Measurements from ENCODE around the gene MYLK3. TPM values are rescaled to one million over a fixed set of nuclear protein-coding genes. Genes with fewer than 3 reads are reported as not detected.

The MYLK3 gene
- total and polyA plus RNA-seq, 7 donors = 1.4 to 41.1 (median 13.2) TPM

DNA sequence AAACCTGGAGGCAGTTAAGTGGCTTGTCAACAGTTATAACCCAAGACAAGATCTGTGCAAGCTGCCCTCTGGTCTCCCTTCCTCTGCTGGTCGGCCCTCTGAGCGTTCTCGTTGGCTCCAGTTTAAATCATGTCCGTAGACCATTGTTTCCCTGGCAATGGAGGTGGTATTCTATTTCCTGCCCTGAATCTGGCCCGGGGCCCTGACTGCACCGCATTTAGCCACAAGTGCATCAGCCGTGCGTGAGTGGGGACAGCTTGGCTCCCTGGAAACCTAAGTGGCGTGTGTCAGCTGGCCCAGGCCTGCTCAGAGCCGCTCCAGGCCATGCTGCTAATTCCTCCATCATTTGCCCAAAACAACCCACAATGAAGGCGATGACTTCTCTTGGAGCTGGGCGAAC, 15.0 kb upstream of the MYLK3 start:
- Histone ChIP-seq H3K27me3 (ENCODE audit: insufficient read depth in 3 of 3, low read length in 2 of 3) (no peaks in the 10 kb centered on the region), H3K4me1 (peaks cover 13% of the 10 kb centered on the region), H3K36me3 (ENCODE audit: insufficient read depth in 1 of 2, low read depth in 1 of 2) (no peaks in the 10 kb centered on the region), H3K27ac (peak overlapping the region; percentile 80), H3K9me3 (no peaks in the 10 kb centered on the region), H3K4me3 (peak overlapping the region; percentile 59)
- peak; percentile 60 to 86 for DNase-seq
- intact Hi-C loops (cut with DNase I) = no loop called here
- WGBS, 3 donors = 17 to 18% (median 18%) methylated on average over 12 of the region's 12 CpGs
- ATAC-seq = peak; percentile 88 to 93 (median 92)
- no peak for TF ChIP-seq CTCF (IDR thresholded peaks at IDR 0.05)

DNA sequence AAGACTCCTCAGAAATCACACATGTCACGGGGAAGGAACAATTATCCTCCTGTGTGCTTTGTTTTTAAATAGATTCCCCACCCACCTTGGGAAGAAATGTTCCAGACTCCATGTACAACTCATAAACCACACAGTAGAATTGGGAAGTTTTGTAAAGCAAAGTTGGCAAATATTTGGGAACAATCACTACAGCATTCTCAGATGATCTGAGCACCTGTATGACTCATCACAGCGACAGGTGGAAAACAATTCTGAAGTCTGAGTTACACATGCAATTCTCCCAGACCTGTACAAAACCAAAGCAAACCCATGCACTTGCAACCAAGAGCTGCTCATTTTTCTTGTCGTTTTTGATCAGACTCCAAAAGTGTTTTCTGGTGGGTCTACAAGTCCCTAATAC, 14.4 kb upstream of the MYLK3 start:
- H3K9me3 ChIP-seq = no peaks in the 10 kb centered on the region
- peak in 1 of 4 donors; percentile 2 for ATAC-seq
- intact Hi-C loops (cut with DNase I) = no loop called here
- H3K27me3 ChIP-seq (ENCODE audit: insufficient read depth in 3 of 3, low read length in 2 of 3) = no peaks in the 10 kb centered on the region
- DNase-seq = no peak
- H3K4me3 ChIP-seq = peak overlapping the region; percentile 59
- no peak for TF ChIP-seq CTCF (IDR thresholded peaks at IDR 0.05)
- 50 to 66% (median 60%) methylated on average over 3 of the region's 3 CpGs for whole genome bisulfite sequencing, 3 donors
- H3K36me3 ChIP-seq (ENCODE audit: insufficient read depth in 1 of 2, low read depth in 1 of 2) = no peaks in the 10 kb centered on the region
- peaks cover 16% of the 10 kb centered on the region for H3K4me1 ChIP-seq
- H3K27ac ChIP-seq = peak overlapping the region; percentile 80

GRCh38 chr16:46759309-46759708, 11.2 kb upstream of the MYLK3 start:
- peaks cover 28% of the 10 kb centered on the region for H3K4me1 ChIP-seq
- peak overlapping the region; percentile 41 for H3K4me3 ChIP-seq
- no peaks in the 10 kb centered on the region for H3K27me3 ChIP-seq (ENCODE audit: insufficient read depth in 3 of 3, low read length in 2 of 3)
- no peak for TF ChIP-seq CTCF (IDR thresholded peaks at IDR 0.05)
- H3K36me3 ChIP-seq (ENCODE audit: insufficient read depth in 1 of 2, low read depth in 1 of 2) = no peaks in the 10 kb centered on the region
- WGBS, 3 donors = 83 to 90% (median 87%) methylated on average over 5 of the region's 5 CpGs
- peak overlapping the region; percentile 67 for H3K27ac ChIP-seq
- no peak for DNase-seq
- intact Hi-C loops (cut with DNase I) = loop anchor here in 1 of 2 donors (5.0 kb wide), 1 partner anchor 43 kb away; no protein-coding TSS in a partner anchor
- H3K9me3 ChIP-seq = no peaks in the 10 kb centered on the region
- no peak for ATAC-seq

- H3K9me3 ChIP-seq = no peaks in the 10 kb centered on the region
- H3K36me3 ChIP-seq (ENCODE audit: insufficient read depth in 1 of 2, low read depth in 1 of 2) = no peaks in the 10 kb centered on the region
- TF ChIP-seq CTCF (IDR thresholded peaks at IDR 0.05) = no peak
- ATAC-seq (peak; percentile 92 to 93 (median 92)), DNase-seq (peak; percentile 77 to 91)
- peak overlapping the region; percentile 47 for H3K4me3 ChIP-seq
- 21 to 28% (median 22%) methylated on average over 21 of the region's 21 CpGs for WGBS, 3 donors
- H3K27me3 ChIP-seq (ENCODE audit: insufficient read depth in 3 of 3, low read length in 2 of 3) = no peaks in the 10 kb centered on the region
- peak overlapping the region; percentile 83 for H3K27ac ChIP-seq
- peaks cover 19% of the 10 kb centered on the region for H3K4me1 ChIP-seq
- intact Hi-C loops (cut with DNase I) = loop anchor here in 1 of 2 donors (5.0 kb wide), 1 partner anchor 45 kb away; no protein-coding TSS in a partner anchor
Observed at GRCh38 chr16:46757339-46758050, 9.4 kb upstream of the MYLK3 start.
